HG02970 (cell line): ENCODE measurements around the gene GADL1.

ENCODE experiments used
- ATAC-seq: cut with Tn5 transposase; IDR thresholded peaks from one replicate; pipeline ENCODE4 v1.9.1; 2021; ENCODE audit warnings: mild to moderate bottlenecking, moderate library complexity, moderate number of reproducible peaks; ENCODE audit not compliant: unreplicated experiment, low FRiP score

GADL1 gene

DNA sequence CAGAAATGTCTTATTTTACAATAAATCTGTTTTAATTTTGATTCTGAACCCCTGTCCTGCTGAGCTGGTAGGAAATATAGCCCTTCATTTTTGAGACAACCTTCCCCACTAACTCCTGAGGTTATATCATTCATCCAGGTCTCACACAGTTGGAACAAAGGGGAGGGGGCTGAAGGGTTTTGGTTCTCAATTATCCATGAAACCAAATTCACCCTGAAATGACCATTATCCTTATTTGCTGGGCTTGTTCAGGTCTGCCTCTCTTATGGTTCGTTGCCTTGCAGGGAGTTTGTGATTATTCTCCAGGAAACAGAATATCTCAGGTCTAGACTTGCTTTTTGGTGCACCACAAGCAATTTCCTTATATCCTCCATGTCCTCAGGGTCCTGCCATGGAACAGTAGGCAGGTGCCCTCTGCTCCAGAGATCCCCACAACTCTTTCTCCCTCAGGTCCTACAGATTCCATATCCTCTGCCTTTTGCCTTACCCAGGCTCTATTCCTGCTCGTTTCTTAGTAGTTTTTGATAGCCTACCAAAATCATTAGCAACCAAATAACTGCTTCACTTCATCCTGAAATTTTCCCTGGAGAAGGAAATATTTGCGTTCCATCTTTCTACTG lies 193.6 kb downstream of the GADL1 start:
- ATAC-seq, result no peak

- ATAC-seq, result no peak
Measured at GRCh38 chr3:30699927-30700326, 194.5 kb downstream of the GADL1 start.

DNA sequence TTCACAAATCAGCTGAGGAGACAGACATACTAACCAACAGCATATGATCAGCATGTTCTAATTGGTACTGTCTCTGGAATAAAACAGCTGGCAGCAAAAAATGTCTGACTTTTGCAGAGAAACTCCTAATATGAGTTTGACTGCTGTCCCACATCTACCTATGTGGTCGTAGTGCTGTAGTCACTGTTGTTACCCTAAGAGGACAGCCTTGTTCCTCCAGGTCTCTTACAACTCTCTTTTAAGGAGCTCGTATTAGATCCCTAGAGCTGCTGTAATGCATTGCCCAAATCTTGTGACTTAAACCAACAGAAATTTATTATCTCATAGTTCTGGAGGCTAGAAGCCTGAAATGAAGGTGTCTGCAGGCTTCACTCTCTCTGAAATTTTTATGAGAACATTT lies 195.9 kb downstream of the GADL1 start:
- ATAC-seq, result no peak

GRCh38 chr3:30696896-30697295 lies 197.6 kb downstream of the GADL1 start:
- no peak for ATAC-seq

GRCh38 chr3:30696403-30696819 lies 198.1 kb downstream of the GADL1 start:
- no peak for ATAC-seq

- no peak for ATAC-seq
Measured at GRCh38 chr3:30695302-30696061, 199.0 kb downstream of the GADL1 start.

GRCh38 chr3:30694668-30695067 lies 199.8 kb downstream of the GADL1 start:
- no peak for ATAC-seq

- no peak for ATAC-seq
Measured at GRCh38 chr3:30694148-30694547, 200.3 kb downstream of the GADL1 start.

GRCh38 chr3:30693470-30694120 lies 200.9 kb downstream of the GADL1 start:
- no peak for ATAC-seq

DNA sequence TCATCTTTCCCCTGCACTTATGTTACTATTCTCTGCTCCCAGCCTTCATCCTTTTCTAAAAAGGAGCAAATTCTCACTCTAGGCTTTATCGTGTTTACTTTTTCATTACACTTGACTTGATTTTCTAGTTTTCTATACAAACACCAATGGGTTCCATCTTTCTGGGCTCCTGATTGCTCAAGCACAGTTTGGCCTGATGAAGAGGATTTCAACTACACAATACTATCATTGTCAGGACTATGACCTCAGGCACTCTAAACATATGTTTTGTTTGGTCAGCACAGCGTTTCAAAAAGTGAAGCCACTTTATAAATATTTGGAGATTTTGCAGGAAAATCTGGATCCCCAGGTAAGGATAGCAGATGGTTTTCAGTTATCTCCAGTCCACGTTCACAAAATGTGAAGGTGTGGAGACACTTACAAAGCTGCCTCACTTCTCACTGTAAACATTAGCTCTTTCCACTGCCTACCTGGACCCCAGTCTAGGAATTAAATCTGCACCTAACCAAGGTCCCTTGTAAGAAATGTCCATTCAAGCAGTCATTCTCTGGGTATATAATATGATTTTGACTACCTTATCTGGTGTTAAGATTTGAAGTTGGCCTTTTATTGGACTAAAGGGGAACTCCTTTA lies 201.8 kb downstream of the GADL1 start:
- no peak for ATAC-seq

DNA sequence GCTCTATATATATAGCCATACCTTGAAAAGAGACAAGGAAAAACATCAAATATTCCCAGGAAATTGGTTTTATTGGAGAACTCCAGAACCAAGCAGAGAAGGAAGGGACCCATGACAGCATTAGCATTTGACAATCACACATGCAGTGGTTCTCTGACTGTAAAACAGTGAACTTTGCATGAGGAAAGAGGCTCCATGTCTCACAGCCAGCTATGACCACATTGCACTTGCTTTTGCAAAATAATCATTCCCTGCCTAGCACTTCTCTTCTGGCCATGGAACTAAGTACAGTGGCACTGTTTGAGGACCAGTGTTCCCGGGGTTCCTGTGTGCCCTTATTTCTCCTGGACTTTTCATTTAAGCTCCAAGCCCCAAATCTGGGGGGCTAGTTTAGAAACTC lies 202.5 kb downstream of the GADL1 start:
- no peak for ATAC-seq

DNA sequence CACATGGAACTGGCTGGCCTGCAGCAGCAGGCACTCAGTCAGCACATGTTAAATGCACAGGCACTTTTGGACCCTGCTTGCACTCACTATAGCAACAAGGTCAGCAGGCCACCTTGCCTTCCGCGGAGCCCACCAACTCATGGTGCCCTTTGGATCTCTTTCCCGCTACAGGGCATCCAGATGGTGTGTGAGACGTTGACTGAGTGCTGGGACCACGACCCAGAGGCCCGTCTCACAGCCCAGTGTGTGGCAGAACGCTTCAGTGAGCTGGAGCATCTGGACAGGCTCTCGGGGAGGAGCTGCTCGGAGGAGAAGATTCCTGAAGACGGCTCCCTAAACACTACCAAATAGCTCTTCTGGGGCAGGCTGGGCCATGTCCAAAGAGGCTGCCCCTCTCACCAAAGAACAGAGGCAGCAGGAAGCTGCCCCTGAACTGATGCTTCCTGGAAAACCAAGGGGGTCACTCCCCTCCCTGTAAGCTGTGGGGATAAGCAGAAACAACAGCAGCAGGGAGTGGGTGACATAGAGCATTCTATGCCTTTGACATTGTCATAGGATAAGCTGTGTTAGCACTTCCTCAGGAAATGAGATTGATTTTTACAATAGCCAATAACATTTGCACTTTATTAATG lies 203.1 kb downstream of the GADL1 start:
- no peak for ATAC-seq

DNA sequence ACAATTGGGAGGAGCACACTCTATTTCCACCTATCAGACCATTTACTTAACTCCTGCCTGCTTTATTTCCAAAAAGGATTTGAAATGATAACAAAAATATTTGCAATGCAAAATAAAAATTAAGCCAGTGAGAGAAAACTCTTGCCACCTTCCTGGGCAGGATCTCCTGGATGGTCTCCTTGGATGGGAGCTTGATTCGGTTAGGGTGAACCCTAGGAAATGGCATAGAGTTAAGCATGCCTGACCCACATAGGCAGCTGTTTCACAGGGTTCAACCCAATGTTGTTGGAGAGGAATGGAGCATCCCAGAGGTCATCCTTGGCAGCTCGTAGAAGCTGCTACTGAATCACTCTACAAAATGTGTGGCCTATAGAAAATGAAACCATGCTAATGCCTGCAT lies 204.3 kb downstream of the GADL1 start:
- no peak for ATAC-seq

- no peak for ATAC-seq
Measured at GRCh38 chr3:30688776-30689641, 205.5 kb downstream of the GADL1 start.

DNA sequence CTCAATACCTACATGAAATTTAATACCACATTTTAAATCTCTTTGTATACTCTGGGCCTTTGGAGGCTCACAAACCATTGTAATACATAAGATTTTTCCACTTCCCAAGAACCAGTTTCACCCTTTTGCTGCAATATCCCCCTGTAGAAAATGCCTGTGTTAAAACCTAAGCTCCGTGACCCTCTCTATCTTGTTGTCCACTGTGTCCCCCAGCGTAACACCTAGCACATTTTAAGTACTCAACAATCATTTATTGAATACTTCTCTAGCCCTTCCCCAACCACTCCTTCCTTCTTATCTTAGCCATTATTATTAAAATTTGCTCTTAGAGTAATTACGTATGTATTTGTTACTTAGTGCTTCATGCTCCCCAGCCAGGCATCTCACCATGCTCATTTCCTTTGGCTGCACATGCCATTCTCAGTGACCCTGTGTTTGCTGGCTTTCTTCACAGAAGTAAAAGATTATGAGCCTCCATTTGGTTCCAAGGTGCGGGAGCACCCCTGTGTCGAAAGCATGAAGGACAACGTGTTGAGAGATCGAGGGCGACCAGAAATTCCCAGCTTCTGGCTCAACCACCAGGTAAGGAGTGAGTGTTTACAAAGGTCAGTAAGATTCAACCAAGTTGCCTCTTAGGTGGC lies 206.4 kb downstream of the GADL1 start:
- ATAC-seq, result no peak

DNA sequence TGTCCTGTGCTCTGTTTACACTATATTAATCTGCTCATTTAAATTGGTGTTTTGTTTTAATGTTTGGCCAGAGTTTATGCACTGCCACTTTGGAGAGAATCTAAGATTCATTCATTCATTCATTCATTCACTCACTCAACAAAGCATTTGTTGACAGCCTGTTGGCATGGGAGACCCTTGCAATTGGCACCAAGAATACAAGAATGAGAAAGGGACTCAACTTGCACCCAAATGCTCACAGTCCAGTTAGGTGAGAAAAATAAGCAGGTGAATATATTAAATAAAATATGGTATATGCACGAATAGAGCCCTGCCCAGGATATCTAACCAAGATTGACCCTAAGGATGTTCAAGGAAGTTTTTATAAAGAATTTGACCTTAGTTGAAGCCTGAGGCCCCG lies 207.7 kb downstream of the GADL1 start:
- ATAC-seq, result no peak

GRCh38 chr3:30686176-30686575 lies 208.3 kb downstream of the GADL1 start:
- no peak for ATAC-seq

DNA sequence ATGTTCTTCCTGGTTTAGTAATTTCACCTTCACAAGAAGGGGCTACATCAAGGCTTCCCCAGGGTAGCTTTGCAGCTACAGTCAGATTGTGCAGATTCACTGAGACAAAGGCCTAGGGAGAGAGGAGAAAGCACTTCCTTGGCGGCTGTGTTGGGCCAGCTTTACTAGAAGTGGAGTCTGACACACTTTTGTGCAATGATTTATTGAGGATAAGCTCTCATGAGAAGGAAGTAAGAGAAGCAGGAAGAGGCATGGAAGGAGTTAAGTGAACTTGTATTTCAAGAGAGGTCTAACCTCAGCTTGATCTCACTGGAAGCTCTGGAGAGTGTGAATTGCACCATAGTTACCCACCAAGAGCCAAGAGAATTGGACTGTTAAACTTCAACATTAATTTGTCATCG lies 209.2 kb downstream of the GADL1 start:
- ATAC-seq, result no peak

DNA sequence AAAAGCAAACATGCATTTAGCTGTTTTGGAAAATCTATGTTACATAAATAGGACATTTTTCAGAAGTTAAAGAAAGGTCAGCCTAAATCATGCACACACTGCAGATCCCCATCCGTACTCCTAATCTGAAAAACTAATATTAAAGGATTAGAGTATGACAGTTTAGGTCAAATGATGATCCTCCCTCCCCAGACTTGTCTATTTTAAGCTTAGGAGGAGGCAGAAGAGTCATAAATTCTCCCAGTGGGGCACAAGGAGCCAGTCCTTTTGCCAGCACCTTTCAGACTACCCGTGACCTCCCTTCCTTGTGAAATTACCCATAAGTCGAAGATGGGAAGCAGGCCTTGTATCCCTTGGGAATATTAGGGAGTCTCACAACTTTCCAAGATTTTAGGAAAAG lies 210.1 kb downstream of the GADL1 start:
- ATAC-seq, result no peak
